H1 (cell line): ENCODE results near the gene GOLIM4. TPM values are rescaled to one million over a fixed set of nuclear protein-coding genes. Genes with fewer than 3 reads are reported as not detected.

Experiments used
- CTCF ChIA-PET: fragments of 300-600 bp; sonication (Branson Sonifier 250); formaldehyde crosslinking; loops from one replicate; lab custom pipeline; 2021; ENCODE audit not compliant: partially characterized antibody; lab: Charles Lee
- POLR2A ChIA-PET: fragments of 300-600 bp; sonication (Branson Sonifier 250); formaldehyde crosslinking; loops from one replicate; lab custom pipeline; 2021; ENCODE audit warnings: inconsistent platforms; ENCODE audit not compliant: partially characterized antibody; lab: Charles Lee
- DNase-seq, 2 experiments: peaks; one replicate each; pipeline versions ENCODE4 v3.0.0 to v3.0.0-alpha.2; 2010 to 2022; ENCODE audit warnings: low spot score in 2 of 2, low read depth in 1 of 2, mixed read lengths in 1 of 2
- FAIRE-seq: peaks from 2 replicates; lab custom pipeline; 2011; peaks lifted over from hg19 to GRCh38; lab: Jason Lieb, UNC
- H2AFZ ChIP-seq: 2 replicates; pipeline ENCODE4 v1.8.1; 2012; ENCODE audit warnings: low read length, inconsistent platforms
- H2AK5ac ChIP-seq: 2 replicates; pipeline ENCODE4 v1.6.1; 2013; ENCODE audit warnings: low read depth, low read length
- H2BK120ac ChIP-seq: replicated peaks from 2 replicates; pipeline ENCODE3; 2013; ENCODE audit warnings: low read depth, low read length, inconsistent platforms
- H2BK12ac ChIP-seq: 2 replicates; pipeline ENCODE4 v1.6.1; 2013; ENCODE audit warnings: low read depth, low read length
- H2BK15ac ChIP-seq: 2 replicates; pipeline ENCODE4 v1.6.1; 2013; ENCODE audit warnings: low read length
- H2BK20ac ChIP-seq: 2 replicates; pipeline ENCODE4 v1.6.1; 2013; ENCODE audit warnings: low read length
- H2BK5ac ChIP-seq: 2 replicates; pipeline ENCODE4 v1.6.1; 2013; ENCODE audit warnings: low read depth, low read length
- H3K14ac ChIP-seq: 2 replicates; pipeline ENCODE4 v1.6.1; 2013; ENCODE audit warnings: inconsistent platforms; ENCODE audit not compliant: insufficient read length
- H3K18ac ChIP-seq: 2 replicates; pipeline ENCODE4 v1.6.1; 2013; ENCODE audit warnings: low read length; ENCODE audit errors: extremely low read depth
- H3K23ac ChIP-seq: 2 replicates; pipeline ENCODE4 v1.6.1; 2013; ENCODE audit warnings: inconsistent platforms; ENCODE audit not compliant: insufficient read length
- H3K23me2 ChIP-seq: 2 replicates; pipeline ENCODE4 v1.6.1; 2013; ENCODE audit warnings: low read depth, low read length
- H3K27ac ChIP-seq: 2 replicates; pipeline ENCODE4 v1.6.1; 2011; ENCODE audit warnings: low read depth, low read length, inconsistent platforms
- H3K27me3 ChIP-seq, 4 experiments: replicated peaks in 1 of 4; 1 replicate in 1 of 4; 2 replicates in 3 of 4; pipeline versions ENCODE4 v1.6.1 to v1.8.1; 2011 to 2013; ENCODE audit warnings: low read length in 3 of 4, mild to moderate bottlenecking in 3 of 4, inconsistent platforms in 2 of 4, mixed read lengths in 2 of 4, moderate library complexity in 1 of 4; ENCODE audit not compliant: control insufficient read depth in 3 of 4, insufficient read depth in 3 of 4; ENCODE audit errors: extremely low read depth in 1 of 4
- H3K36me3 ChIP-seq, 4 experiments: 2 replicates each; pipeline versions ENCODE4 v1.6.1 to v1.8.1; 2011 to 2013; ENCODE audit warnings: mild to moderate bottlenecking in 4 of 4, low read length in 3 of 4, moderate library complexity in 2 of 4, control low read depth in 1 of 4, inconsistent platforms in 1 of 4; ENCODE audit not compliant: insufficient read depth in 4 of 4, control insufficient read depth in 2 of 4
- H3K4ac ChIP-seq: replicated peaks from 2 replicates; pipeline ENCODE3; 2013; ENCODE audit warnings: low read length, low read depth, mixed read lengths, inconsistent platforms; ENCODE audit not compliant: insufficient read length
- H3K4me1 ChIP-seq, 4 experiments: replicated peaks in 1 of 4; 1 replicate in 1 of 4; 2 replicates in 3 of 4; pipeline versions ENCODE4 v1.6.1 to v1.8.1; 2011 to 2013; ENCODE audit warnings: low read length in 3 of 4, inconsistent platforms in 2 of 4, mixed read lengths in 1 of 4; ENCODE audit not compliant: insufficient read depth in 4 of 4, control insufficient read depth in 3 of 4
- H3K4me2 ChIP-seq, 2 experiments: 2 replicates each; pipeline versions ENCODE4 v1.6.1 to v1.8.1; 2011 to 2013; ENCODE audit warnings: low read depth in 2 of 2, low read length in 2 of 2, control low read depth in 1 of 2, inconsistent platforms in 1 of 2, mild to moderate bottlenecking in 1 of 2; ENCODE audit not compliant: insufficient read depth in 1 of 2
- H3K4me3 ChIP-seq, 4 experiments: fragments of 200-600, 300-600 bp in 1 of 4; sonication (generic), shearing (Covaris generic), sonication (Bioruptor Twin) in 1 of 4; 2 replicates each; pipeline versions ENCODE4 v1.5.1 to v1.8.1; 2011 to 2016; ENCODE audit warnings: low read length in 4 of 4, low read depth in 3 of 4, control low read depth in 2 of 4, inconsistent platforms in 2 of 4, mild to moderate bottlenecking in 2 of 4, mixed read lengths in 1 of 4, moderate library complexity in 1 of 4; ENCODE audit not compliant: insufficient read depth in 2 of 4; ENCODE audit errors: extremely low read depth in 1 of 4
- H3K56ac ChIP-seq: replicated peaks from 2 replicates; pipeline ENCODE3; 2013; ENCODE audit warnings: low read depth, mild to moderate bottlenecking, mixed read lengths, low read length, inconsistent platforms; ENCODE audit not compliant: insufficient read length
- H3K79me1 ChIP-seq: 2 replicates; pipeline ENCODE4 v1.6.1; 2013; ENCODE audit warnings: low read depth, low read length, control low read depth
- H3K79me2 ChIP-seq, 2 experiments: 2 replicates each; pipeline versions ENCODE4 v1.6.1 to v1.8.1; 2012 to 2013; ENCODE audit warnings: low read length in 2 of 2, mild to moderate bottlenecking in 2 of 2, inconsistent platforms in 1 of 2; ENCODE audit not compliant: insufficient read depth in 2 of 2, control insufficient read depth in 1 of 2
- H3K9ac ChIP-seq, 4 experiments: replicated peaks in 1 of 4; 1 replicate in 1 of 4; 2 replicates in 3 of 4; pipeline versions ENCODE4 v1.6.1 to v1.8.1; 2011 to 2013; ENCODE audit warnings: low read depth in 3 of 4, low read length in 3 of 4, control low read depth in 2 of 4, mild to moderate bottlenecking in 2 of 4, moderate library complexity in 2 of 4, inconsistent platforms in 1 of 4; ENCODE audit errors: extremely low read depth in 1 of 4
- H3K9me3 ChIP-seq, 2 experiments: 2 replicates each; pipeline versions ENCODE4 v1.6.1 to v1.8.1; 2012 to 2013; ENCODE audit warnings: mild to moderate bottlenecking in 2 of 2, moderate library complexity in 2 of 2, control low read depth in 1 of 2, inconsistent platforms in 1 of 2, low read depth in 1 of 2, low read length in 1 of 2, mixed read lengths in 1 of 2; ENCODE audit not compliant: insufficient read depth in 2 of 2
- H4K20me1 ChIP-seq, 2 experiments: replicated peaks in 1 of 2; 2 replicates each; pipeline versions ENCODE3 to v1.8.1; 2011 to 2013; ENCODE audit warnings: inconsistent platforms in 2 of 2, low read length in 2 of 2, mild to moderate bottlenecking in 1 of 2; ENCODE audit not compliant: insufficient read depth in 2 of 2, control insufficient read depth in 1 of 2
- H4K5ac ChIP-seq: 2 replicates; pipeline ENCODE4 v1.6.1; 2013; ENCODE audit warnings: low read length, low read depth, mixed read lengths, inconsistent platforms; ENCODE audit not compliant: insufficient read length
- H4K8ac ChIP-seq: 2 replicates; pipeline ENCODE4 v1.8.0; 2013; ENCODE audit warnings: mild to moderate bottlenecking, moderate library complexity, low read length, inconsistent platforms; ENCODE audit not compliant: insufficient read depth; ENCODE audit errors: extremely low read depth
- H4K91ac ChIP-seq: replicated peaks from 2 replicates; pipeline ENCODE3; 2013; ENCODE audit warnings: low read length, mixed read lengths, inconsistent platforms; ENCODE audit not compliant: insufficient read length
- NRF1 ChIP-seq: IDR thresholded peaks from 2 replicates; pipeline ENCODE4 v1.6.1; 2011; ENCODE audit warnings: mild to moderate bottlenecking, low read depth, low read length, improper control_type of control experiment
- WGBS, 2 experiments: shearing (Covaris generic) in 1 of 2; methylation state at CpG; one replicate each; pipeline versions ENCODE4 v1.1.6 to v1.1.7; 2013 to 2015; ENCODE audit warnings: low lambda C conversion rate in 2 of 2, mixed read lengths in 2 of 2, inconsistent platforms in 1 of 2, low coverage in 1 of 2, missing lambda C conversion rate in 1 of 2; ENCODE audit not compliant: insufficient replicate concordance in 2 of 2, insufficient coverage in 1 of 2, insufficient read length in 1 of 2; ENCODE audit errors: extremely low coverage in 1 of 2, missing lambda C conversion rate in 1 of 2; 5-methylcytosine and 5-hydroxymethylcytosine counted together
- polyA plus RNA-seq, 7 experiments: library from polyadenylated mRNA; depleted of rRNA in 3 of 7; stranded (reverse) in 5 of 7; unstranded in 2 of 7; fragments of >200 nt in 5 of 7; fragments of 200-250 nt in 2 of 7; gene quantifications; 1 replicate in 5 of 7; 2 replicates in 1 of 7; 4 replicates in 1 of 7; pipeline versions ENCODE4 v1.2.1 to v1.2.3, GENCODE V29; 2011 to 2013; ENCODE audit warnings: missing spikeins in 2 of 7, mixed read lengths in 2 of 7
- total RNA-seq: library from RNA; stranded (reverse); fragmentation: NEBNext Ultra II Directional; extraction: Animal tissue kit (Norgen Biotek cat#: 25700); gene quantifications from 2 replicates; pipeline ENCODE4 v1.2.1, GENCODE V29; 2021

Gene GOLIM4
- total and polyA plus RNA-seq, 2 of the 8 experiments (the other 6 are each of a cell fraction or from before 2014, with no cell fraction given), result 5.6 to 29.7 TPM

DNA sequence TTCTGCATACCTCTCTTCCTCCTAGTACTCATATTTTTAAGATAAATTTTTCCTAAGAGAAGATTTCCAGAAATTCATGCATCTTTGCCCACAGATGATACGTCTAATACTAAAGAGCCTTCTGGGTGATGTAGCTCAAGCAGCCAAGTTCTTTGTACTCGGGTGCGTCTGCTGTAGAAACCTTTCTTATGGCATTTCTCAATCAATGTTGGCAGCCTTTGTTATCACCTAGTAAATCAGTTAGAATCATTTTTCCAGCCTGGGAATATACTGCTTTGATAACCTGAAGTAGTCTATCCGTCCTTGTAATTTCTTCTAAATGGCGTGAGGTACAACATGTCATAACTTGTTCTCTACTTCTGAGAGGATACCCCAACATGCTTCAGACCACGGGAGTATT is 104.5 kb downstream of the GOLIM4 start:
- no peaks in the 10 kb centered on the region for H3K79me2 ChIP-seq
- no peak overlapping the region for H4K5ac ChIP-seq
- no peaks in the 10 kb centered on the region for H3K23me2 ChIP-seq
- H2BK5ac ChIP-seq, result no peak overlapping the region
- no peaks in the 10 kb centered on the region for H4K20me1 ChIP-seq
- H4K8ac ChIP-seq, result no peak overlapping the region
- no peak overlapping the region for H3K14ac ChIP-seq
- POLR2A ChIA-PET, result no interaction called here
- no peak overlapping the region for H2BK120ac ChIP-seq
- H3K9ac ChIP-seq, result no peak overlapping the region
- FAIRE-seq, result no peak
- no peak overlapping the region for H3K4me3 ChIP-seq
- no peak overlapping the region for H2BK12ac ChIP-seq
- no peaks in the 10 kb centered on the region for H3K79me1 ChIP-seq
- H3K27me3 ChIP-seq, result no peaks in the 10 kb centered on the region
- no peak overlapping the region for H3K4me2 ChIP-seq
- H3K23ac ChIP-seq, result no peak overlapping the region
- H3K56ac ChIP-seq, result no peak overlapping the region
- WGBS, 2 experiments, result 90% methylated on average over 6 of the region's 6 CpGs; no CpG with 5 or more reads in 1 of the 2 experiments
- no peaks in the 10 kb centered on the region for H3K4me1 ChIP-seq
- TF ChIP-seq NRF1, result no peak
- TF ChIP-seq, all 59 proteins: peak for 0
- H3K9me3 ChIP-seq, result no peaks in the 10 kb centered on the region
- no peak overlapping the region for H2AK5ac ChIP-seq
- CTCF ChIA-PET, result interaction anchor here (1.3 kb wide), 1 partner anchor 49 kb away, joined by 5 read pairs; no protein-coding TSS in a partner anchor
- no peak overlapping the region for H4K91ac ChIP-seq
- H2BK20ac ChIP-seq, result no peak overlapping the region
- H3K36me3 ChIP-seq, result no peaks in the 10 kb centered on the region
- DNase-seq, result no peak
- no peak overlapping the region for H2BK15ac ChIP-seq
- H3K4ac ChIP-seq, result no peak overlapping the region
- no peak overlapping the region for H3K27ac ChIP-seq
- H2AFZ ChIP-seq, result no peak overlapping the region
- no peak overlapping the region for H3K18ac ChIP-seq
